H1 (cell line): ENCODE measurements around the gene MYOG. TPM values are rescaled to one million over a fixed set of nuclear protein-coding genes. Genes with fewer than 3 reads are reported as not detected.

Source experiments
- ATF2 ChIP-seq: IDR thresholded peaks from 2 replicates; pipeline ENCODE4 v1.6.1; 2012; ENCODE audit warnings: low read length, inconsistent platforms
- CBX5 ChIP-seq: fragments of 300-800, 300-1000 bp; sonication (generic); IDR thresholded peaks from 2 replicates; pipeline ENCODE4 v1.7.1; 2016; ENCODE audit warnings: antibody characterized with exemption, low read length, low read depth
- FOSL1 ChIP-seq: IDR thresholded peaks from 2 replicates; pipeline ENCODE4 v1.6.1; 2011; ENCODE audit warnings: mild to moderate bottlenecking, low read depth, low read length, moderate library complexity; ENCODE audit not compliant: insufficient read depth
- JUND ChIP-seq: IDR thresholded peaks from 2 replicates; pipeline ENCODE4 v1.6.1; 2011; ENCODE audit warnings: mild to moderate bottlenecking, improper control_type of control experiment, low read length
- RXRA ChIP-seq: IDR thresholded peaks from 2 replicates; pipeline ENCODE4 v1.6.1; 2011; ENCODE audit warnings: low read depth, mild to moderate bottlenecking, low read length, moderate library complexity; ENCODE audit not compliant: insufficient read depth
- ZNF274 ChIP-seq: IDR thresholded peaks from 2 replicates; pipeline ENCODE4 v1.7.0; 2012; ENCODE audit warnings: low read length, borderline replicate concordance; ENCODE audit errors: extremely low read depth
- polyA plus RNA-seq, 7 experiments: library from polyadenylated mRNA; depleted of rRNA in 3 of 7; stranded (reverse) in 5 of 7; unstranded in 2 of 7; fragments of >200 nt in 5 of 7; fragments of 200-250 nt in 2 of 7; gene quantifications; 1 replicate in 5 of 7; 2 replicates in 1 of 7; 4 replicates in 1 of 7; pipeline versions ENCODE4 v1.2.1 to v1.2.3, GENCODE V29; 2011 to 2013; ENCODE audit warnings: missing spikeins in 2 of 7, mixed read lengths in 2 of 7
- total RNA-seq: library from RNA; stranded (reverse); fragmentation: NEBNext Ultra II Directional; extraction: Animal tissue kit (Norgen Biotek cat#: 25700); gene quantifications from 2 replicates; pipeline ENCODE4 v1.2.1, GENCODE V29; 2021

The MYOG gene
- total and polyA plus RNA-seq, 2 of the 8 experiments (the other 6 are each of a cell fraction or from before 2014, with no cell fraction given), result not detected

- TF ChIP-seq ATF2 (no peak), ZNF274 (no peak), CBX5 (no peak), RXRA (no peak), JUND (no peak), FOSL1 (no peak)
- TF ChIP-seq, all 59 proteins: peak for 0
Observed at GRCh38 chr1:203121186-203122015, 35.6 kb upstream of the MYOG start (continued).
